GM12878 (cell line): ENCODE measurements around the gene CDC42BPB. TPM values are rescaled to one million over a fixed set of nuclear protein-coding genes. Genes with fewer than 3 reads are reported as not detected.

Experiments used
- BHLHE40 ChIP-seq, 2 experiments: fragments of 450-650 bp in 1 of 2; IDR thresholded peaks; 2 replicates each; pipeline ENCODE4 v1.6.1; 2011 to 2017; ENCODE audit warnings: low read depth in 2 of 2, borderline replicate concordance in 1 of 2, improper control_type of control experiment in 1 of 2, low read length in 1 of 2, mild to moderate bottlenecking in 1 of 2
- ESRRA ChIP-seq: IDR thresholded peaks from 2 replicates; pipeline ENCODE4 v1.6.1; 2012; ENCODE audit warnings: mild to moderate bottlenecking, low read length, improper control_type of control experiment
- IRF4 ChIP-seq: IDR thresholded peaks from 2 replicates; pipeline ENCODE4 v1.6.1; 2011; ENCODE audit warnings: low read depth, low read length
- MEF2A ChIP-seq: IDR thresholded peaks from 2 replicates; pipeline ENCODE4 v1.6.1; 2011; ENCODE audit warnings: low read depth, mild to moderate bottlenecking, low read length, moderate library complexity; ENCODE audit not compliant: insufficient read depth
- PAX8 ChIP-seq: fragments of 450-650 bp; IDR thresholded peaks from 2 replicates; pipeline ENCODE4 v1.6.1; 2017; ENCODE audit warnings: mild to moderate bottlenecking, moderate library complexity
- SPI1 ChIP-seq: IDR thresholded peaks from 2 replicates; pipeline ENCODE4 v1.6.1; 2011; ENCODE audit warnings: low read depth, mild to moderate bottlenecking, low read length, moderate library complexity, borderline replicate concordance; ENCODE audit not compliant: insufficient read depth
- TARDBP ChIP-seq: IDR thresholded peaks from 2 replicates; pipeline ENCODE4 v1.6.1; 2016; ENCODE audit warnings: borderline replicate concordance
- TBL1XR1 ChIP-seq: IDR thresholded peaks from 2 replicates; pipeline ENCODE4 v1.6.1; 2012; ENCODE audit warnings: low read depth, low read length, improper control_type of control experiment
- TCF7 ChIP-seq: IDR thresholded peaks from 2 replicates; pipeline ENCODE4 v1.6.1; 2014; ENCODE audit warnings: antibody characterized with exemption, borderline replicate concordance
- ZBED1 ChIP-seq: IDR thresholded peaks from 2 replicates; pipeline ENCODE4 v1.6.1; 2016; ENCODE audit warnings: borderline replicate concordance
- ZNF207 ChIP-seq: fragments of 450-650 bp; IDR thresholded peaks from 2 replicates; pipeline ENCODE4 v1.6.1; 2014; ENCODE audit warnings: antibody characterized with exemption, mild to moderate bottlenecking, borderline replicate concordance
- ZNF24 ChIP-seq: fragments of 450-650 bp; IDR thresholded peaks from 2 replicates; pipeline ENCODE4 v1.6.1; 2017; ENCODE audit warnings: antibody characterized with exemption, mild to moderate bottlenecking
- polyA plus RNA-seq, 11 experiments: library from polyadenylated mRNA; depleted of rRNA in 4 of 11; unstranded in 6 of 11; stranded (reverse) in 5 of 11; fragments of >200 nt; fragmentation: Nextera tagmentation in 4 of 11; fragmentation: Illumina TruSeq in 1 of 11; extraction: Ambion mirVana in 4 of 11; extraction: Trizol in 1 of 11; gene quantifications; 1 replicate in 1 of 11; 2 replicates in 10 of 11; pipeline versions ENCODE4 v1.2.1 to v1.2.3, GENCODE V29; 2011 to 2016; ENCODE audit warnings: inconsistent platforms in 2 of 11, missing spikeins in 2 of 11, low read depth in 1 of 11
- total RNA-seq, 4 experiments: library from RNA; depleted of rRNA in 3 of 4; stranded (reverse); fragments of >200 nt in 3 of 4; fragmentation: Illumina TruSeq in 1 of 4; extraction: Trizol in 1 of 4; gene quantifications; 2 replicates each; pipeline versions ENCODE4 v1.2.1 to v1.2.3, GENCODE V29; 2013 to 2021
- TF ChIP-seq, protein P1 (sequence below): fragments of 450-650 bp; IDR thresholded peaks from 2 replicates; pipeline ENCODE4 v1.6.1; 2017; ENCODE audit warnings: borderline replicate concordance
- TF ChIP-seq, protein P2 (sequence below): IDR thresholded peaks from 2 replicates; pipeline ENCODE4 v1.6.1; 2011; ENCODE audit warnings: mild to moderate bottlenecking, low read depth, low read length, moderate library complexity; ENCODE audit not compliant: insufficient replicate concordance
- TF ChIP-seq, protein P3 (sequence below): fragments of 450-650 bp; IDR thresholded peaks from 2 replicates; pipeline ENCODE4 v1.6.1; 2016; ENCODE audit warnings: mild to moderate bottlenecking
- TF ChIP-seq, protein P4 (sequence below): fragments of 450-650 bp; IDR thresholded peaks from 2 replicates; pipeline ENCODE4 v1.6.1; 2016; ENCODE audit warnings: mild to moderate bottlenecking, moderate library complexity, borderline replicate concordance
- TF ChIP-seq, protein P5 (sequence below): fragments of 450-650 bp; formaldehyde crosslinking; IDR thresholded peaks from 2 replicates; pipeline ENCODE4 v1.5.0; 2022; ENCODE audit warnings: mild to moderate bottlenecking, missing genetic modification characterization

The CDC42BPB gene
- total and polyA plus RNA-seq, 10 of the 15 experiments (the other 5 are each of a cell fraction or from before 2014, with no cell fraction given), result 0.42 to 22.1 (median 13.3) TPM

DNA sequence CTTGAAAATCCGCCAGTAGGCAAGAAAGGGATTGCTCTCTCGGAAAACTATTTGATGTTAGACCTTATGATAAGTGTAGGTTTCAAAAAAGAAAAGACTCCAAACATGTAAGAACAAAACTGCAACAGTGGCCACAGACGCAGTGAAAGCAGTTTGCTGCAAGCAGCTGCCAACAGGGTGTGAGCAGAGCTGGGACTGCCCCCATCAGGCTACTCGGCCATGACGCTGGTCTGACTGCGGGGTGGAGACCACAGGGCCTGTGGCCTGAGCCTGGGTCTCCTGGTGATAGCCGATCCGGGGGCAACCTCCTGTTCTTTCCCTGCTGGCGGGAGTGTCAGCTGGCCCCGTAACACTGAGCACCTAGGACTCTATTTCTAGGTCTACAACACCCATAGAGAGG, 71.7 kb downstream of the CDC42BPB start (continued):
- TF ChIP-seq, protein P1, sequence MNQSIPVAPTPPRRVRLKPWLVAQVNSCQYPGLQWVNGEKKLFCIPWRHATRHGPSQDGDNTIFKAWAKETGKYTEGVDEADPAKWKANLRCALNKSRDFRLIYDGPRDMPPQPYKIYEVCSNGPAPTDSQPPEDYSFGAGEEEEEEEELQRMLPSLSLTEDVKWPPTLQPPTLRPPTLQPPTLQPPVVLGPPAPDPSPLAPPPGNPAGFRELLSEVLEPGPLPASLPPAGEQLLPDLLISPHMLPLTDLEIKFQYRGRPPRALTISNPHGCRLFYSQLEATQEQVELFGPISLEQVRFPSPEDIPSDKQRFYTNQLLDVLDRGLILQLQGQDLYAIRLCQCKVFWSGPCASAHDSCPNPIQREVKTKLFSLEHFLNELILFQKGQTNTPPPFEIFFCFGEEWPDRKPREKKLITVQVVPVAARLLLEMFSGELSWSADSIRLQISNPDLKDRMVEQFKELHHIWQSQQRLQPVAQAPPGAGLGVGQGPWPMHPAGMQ, result no peak
- TF ChIP-seq SPI1 (no peak), ESRRA (no peak), TARDBP (no peak), ZNF207 (no peak), ZNF24 (no peak), MEF2A (no peak), PAX8 (no peak), IRF4 (0 out of 2 replicates have a peak, but pooled peaks have one; percentile 21), TBL1XR1 (no peak), ZBED1 (no peak), TCF7 (no peak), BHLHE40 (IDR thresholded peaks at IDR 0.05; ENCODE audit: borderline replicate concordance in 1 of 2, low read depth in 2 of 2, low read length in 1 of 2) (peak; percentile 26 to 71; a peak in 1 of 4 replicates)
- TF ChIP-seq, protein P2, sequence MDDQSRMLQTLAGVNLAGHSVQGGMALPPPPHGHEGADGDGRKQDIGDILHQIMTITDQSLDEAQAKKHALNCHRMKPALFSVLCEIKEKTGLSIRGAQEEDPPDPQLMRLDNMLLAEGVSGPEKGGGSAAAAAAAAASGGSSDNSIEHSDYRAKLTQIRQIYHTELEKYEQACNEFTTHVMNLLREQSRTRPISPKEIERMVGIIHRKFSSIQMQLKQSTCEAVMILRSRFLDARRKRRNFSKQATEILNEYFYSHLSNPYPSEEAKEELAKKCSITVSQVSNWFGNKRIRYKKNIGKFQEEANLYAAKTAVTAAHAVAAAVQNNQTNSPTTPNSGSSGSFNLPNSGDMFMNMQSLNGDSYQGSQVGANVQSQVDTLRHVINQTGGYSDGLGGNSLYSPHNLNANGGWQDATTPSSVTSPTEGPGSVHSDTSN, result no peak
- TF ChIP-seq, protein P3, sequence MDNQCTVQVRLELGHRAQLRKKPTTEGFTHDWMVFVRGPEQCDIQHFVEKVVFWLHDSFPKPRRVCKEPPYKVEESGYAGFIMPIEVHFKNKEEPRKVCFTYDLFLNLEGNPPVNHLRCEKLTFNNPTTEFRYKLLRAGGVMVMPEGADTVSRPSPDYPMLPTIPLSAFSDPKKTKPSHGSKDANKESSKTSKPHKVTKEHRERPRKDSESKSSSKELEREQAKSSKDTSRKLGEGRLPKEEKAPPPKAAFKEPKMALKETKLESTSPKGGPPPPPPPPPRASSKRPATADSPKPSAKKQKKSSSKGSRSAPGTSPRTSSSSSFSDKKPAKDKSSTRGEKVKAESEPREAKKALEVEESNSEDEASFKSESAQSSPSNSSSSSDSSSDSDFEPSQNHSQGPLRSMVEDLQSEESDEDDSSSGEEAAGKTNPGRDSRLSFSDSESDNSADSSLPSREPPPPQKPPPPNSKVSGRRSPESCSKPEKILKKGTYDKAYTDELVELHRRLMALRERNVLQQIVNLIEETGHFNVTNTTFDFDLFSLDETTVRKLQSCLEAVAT, result peak; percentile 41; the same call in 1 of the 2 replicates
- TF ChIP-seq, protein P4, sequence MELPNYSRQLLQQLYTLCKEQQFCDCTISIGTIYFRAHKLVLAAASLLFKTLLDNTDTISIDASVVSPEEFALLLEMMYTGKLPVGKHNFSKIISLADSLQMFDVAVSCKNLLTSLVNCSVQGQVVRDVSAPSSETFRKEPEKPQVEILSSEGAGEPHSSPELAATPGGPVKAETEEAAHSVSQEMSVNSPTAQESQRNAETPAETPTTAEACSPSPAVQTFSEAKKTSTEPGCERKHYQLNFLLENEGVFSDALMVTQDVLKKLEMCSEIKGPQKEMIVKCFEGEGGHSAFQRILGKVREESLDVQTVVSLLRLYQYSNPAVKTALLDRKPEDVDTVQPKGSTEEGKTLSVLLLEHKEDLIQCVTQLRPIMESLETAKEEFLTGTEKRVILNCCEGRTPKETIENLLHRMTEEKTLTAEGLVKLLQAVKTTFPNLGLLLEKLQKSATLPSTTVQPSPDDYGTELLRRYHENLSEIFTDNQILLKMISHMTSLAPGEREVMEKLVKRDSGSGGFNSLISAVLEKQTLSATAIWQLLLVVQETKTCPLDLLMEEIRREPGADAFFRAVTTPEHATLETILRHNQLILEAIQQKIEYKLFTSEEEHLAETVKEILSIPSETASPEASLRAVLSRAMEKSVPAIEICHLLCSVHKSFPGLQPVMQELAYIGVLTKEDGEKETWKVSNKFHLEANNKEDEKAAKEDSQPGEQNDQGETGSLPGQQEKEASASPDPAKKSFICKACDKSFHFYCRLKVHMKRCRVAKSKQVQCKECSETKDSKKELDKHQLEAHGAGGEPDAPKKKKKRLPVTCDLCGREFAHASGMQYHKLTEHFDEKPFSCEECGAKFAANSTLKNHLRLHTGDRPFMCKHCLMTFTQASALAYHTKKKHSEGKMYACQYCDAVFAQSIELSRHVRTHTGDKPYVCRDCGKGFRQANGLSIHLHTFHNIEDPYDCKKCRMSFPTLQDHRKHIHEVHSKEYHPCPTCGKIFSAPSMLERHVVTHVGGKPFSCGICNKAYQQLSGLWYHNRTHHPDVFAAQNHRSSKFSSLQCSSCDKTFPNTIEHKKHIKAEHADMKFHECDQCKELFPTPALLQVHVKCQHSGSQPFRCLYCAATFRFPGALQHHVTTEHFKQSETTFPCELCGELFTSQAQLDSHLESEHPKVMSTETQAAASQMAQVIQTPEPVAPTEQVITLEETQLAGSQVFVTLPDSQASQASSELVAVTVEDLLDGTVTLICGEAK, result no peak
- TF ChIP-seq, protein P5, sequence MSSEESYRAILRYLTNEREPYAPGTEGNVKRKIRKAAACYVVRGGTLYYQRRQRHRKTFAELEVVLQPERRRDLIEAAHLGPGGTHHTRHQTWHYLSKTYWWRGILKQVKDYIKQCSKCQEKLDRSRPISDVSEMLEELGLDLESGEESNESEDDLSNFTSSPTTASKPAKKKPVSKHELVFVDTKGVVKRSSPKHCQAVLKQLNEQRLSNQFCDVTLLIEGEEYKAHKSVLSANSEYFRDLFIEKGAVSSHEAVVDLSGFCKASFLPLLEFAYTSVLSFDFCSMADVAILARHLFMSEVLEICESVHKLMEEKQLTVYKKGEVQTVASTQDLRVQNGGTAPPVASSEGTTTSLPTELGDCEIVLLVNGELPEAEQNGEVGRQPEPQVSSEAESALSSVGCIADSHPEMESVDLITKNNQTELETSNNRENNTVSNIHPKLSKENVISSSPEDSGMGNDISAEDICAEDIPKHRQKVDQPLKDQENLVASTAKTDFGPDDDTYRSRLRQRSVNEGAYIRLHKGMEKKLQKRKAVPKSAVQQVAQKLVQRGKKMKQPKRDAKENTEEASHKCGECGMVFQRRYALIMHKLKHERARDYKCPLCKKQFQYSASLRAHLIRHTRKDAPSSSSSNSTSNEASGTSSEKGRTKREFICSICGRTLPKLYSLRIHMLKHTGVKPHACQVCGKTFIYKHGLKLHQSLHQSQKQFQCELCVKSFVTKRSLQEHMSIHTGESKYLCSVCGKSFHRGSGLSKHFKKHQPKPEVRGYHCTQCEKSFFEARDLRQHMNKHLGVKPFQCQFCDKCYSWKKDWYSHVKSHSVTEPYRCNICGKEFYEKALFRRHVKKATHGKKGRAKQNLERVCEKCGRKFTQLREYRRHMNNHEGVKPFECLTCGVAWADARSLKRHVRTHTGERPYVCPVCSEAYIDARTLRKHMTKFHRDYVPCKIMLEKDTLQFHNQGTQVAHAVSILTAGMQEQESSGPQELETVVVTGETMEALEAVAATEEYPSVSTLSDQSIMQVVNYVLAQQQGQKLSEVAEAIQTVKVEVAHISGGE (CRISPR knock-in tag), result no peak
